ENCODE results near the gene PDE3B.

DNA sequence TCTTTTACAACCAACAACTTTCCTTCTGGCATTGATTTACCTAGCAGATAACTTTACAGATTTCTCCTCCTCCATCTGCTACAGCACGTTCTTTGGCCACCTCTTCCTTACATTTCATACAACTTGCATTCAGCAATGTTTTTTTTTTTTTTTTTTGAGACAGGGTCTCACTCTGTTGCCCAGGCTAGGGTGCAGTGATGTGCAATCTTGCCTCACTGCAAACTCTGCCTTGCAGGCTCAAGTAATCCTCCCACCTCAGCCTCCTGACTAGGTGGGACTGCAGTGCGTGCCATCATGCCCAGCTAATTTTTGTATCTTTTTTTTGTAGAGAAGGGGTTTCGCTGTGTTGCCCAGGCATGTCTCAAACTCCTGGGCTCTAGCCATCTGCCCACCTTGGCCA is 6.5 kb downstream of the PDE3B start:
- TF ChIP-seq, protein P1, sequence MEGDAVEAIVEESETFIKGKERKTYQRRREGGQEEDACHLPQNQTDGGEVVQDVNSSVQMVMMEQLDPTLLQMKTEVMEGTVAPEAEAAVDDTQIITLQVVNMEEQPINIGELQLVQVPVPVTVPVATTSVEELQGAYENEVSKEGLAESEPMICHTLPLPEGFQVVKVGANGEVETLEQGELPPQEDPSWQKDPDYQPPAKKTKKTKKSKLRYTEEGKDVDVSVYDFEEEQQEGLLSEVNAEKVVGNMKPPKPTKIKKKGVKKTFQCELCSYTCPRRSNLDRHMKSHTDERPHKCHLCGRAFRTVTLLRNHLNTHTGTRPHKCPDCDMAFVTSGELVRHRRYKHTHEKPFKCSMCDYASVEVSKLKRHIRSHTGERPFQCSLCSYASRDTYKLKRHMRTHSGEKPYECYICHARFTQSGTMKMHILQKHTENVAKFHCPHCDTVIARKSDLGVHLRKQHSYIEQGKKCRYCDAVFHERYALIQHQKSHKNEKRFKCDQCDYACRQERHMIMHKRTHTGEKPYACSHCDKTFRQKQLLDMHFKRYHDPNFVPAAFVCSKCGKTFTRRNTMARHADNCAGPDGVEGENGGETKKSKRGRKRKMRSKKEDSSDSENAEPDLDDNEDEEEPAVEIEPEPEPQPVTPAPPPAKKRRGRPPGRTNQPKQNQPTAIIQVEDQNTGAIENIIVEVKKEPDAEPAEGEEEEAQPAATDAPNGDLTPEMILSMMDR (IDR thresholded peaks at IDR 0.05 in 2 of 3, conservative IDR thresholded peaks at IDR 0.05 in 1 of 3; ENCODE audit: borderline replicate concordance in 1 of 3, insufficient read depth in 1 of 3, low read depth in 2 of 3, low read length in 2 of 3), result no peak
- TF ChIP-seq POLR2A (IDR thresholded peaks at IDR 0.05; ENCODE audit: borderline replicate concordance, extremely low read depth, insufficient read depth, insufficient read length) (no peak), EZH2 (IDR thresholded peaks at IDR 0.05) (no peak), TCF7L2 (IDR thresholded peaks at IDR 0.05; ENCODE audit: borderline replicate concordance, extremely low read depth, insufficient read depth, insufficient read length) (no peak), JUND (IDR thresholded peaks at IDR 0.05) (no peak), ZNF274 (IDR thresholded peaks at IDR 0.05; ENCODE audit: low read depth, low read length) (no peak), SIN3A (IDR thresholded peaks at IDR 0.05; ENCODE audit: low read depth) (no peak), EZH2phosphoT487 (IDR thresholded peaks at IDR 0.05; ENCODE audit: borderline replicate concordance) (no peak), POLR2AphosphoS5 (IDR thresholded peaks at IDR 0.05; ENCODE audit: low read depth, low read length) (no peak), SP1 (IDR thresholded peaks at IDR 0.05; ENCODE audit: low read depth) (no peak)
- TF ChIP-seq, protein P2, sequence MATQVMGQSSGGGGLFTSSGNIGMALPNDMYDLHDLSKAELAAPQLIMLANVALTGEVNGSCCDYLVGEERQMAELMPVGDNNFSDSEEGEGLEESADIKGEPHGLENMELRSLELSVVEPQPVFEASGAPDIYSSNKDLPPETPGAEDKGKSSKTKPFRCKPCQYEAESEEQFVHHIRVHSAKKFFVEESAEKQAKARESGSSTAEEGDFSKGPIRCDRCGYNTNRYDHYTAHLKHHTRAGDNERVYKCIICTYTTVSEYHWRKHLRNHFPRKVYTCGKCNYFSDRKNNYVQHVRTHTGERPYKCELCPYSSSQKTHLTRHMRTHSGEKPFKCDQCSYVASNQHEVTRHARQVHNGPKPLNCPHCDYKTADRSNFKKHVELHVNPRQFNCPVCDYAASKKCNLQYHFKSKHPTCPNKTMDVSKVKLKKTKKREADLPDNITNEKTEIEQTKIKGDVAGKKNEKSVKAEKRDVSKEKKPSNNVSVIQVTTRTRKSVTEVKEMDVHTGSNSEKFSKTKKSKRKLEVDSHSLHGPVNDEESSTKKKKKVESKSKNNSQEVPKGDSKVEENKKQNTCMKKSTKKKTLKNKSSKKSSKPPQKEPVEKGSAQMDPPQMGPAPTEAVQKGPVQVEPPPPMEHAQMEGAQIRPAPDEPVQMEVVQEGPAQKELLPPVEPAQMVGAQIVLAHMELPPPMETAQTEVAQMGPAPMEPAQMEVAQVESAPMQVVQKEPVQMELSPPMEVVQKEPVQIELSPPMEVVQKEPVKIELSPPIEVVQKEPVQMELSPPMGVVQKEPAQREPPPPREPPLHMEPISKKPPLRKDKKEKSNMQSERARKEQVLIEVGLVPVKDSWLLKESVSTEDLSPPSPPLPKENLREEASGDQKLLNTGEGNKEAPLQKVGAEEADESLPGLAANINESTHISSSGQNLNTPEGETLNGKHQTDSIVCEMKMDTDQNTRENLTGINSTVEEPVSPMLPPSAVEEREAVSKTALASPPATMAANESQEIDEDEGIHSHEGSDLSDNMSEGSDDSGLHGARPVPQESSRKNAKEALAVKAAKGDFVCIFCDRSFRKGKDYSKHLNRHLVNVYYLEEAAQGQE (IDR thresholded peaks at IDR 0.05; ENCODE audit: low read depth), result no peak
